Sigmoid colon (tissue), 4 donors: Measurements from ENCODE around the gene GDPD5.

Source experiments
- POLR2A ChIP-seq, 2 donors: fragments of 450-650 bp; IDR thresholded peaks; one replicate each; pipeline ENCODE4 v1.6.1; 2016; ENCODE audit warnings: antibody characterized with exemption in 2 of 2, mild to moderate bottlenecking in 2 of 2, moderate library complexity in 2 of 2
- POLR2AphosphoS5 ChIP-seq, 4 donors: sonication (generic); formaldehyde crosslinking; IDR thresholded peaks; one replicate each; pipeline ENCODE4 v1.6.1; 2017; ENCODE audit warnings: antibody characterized with exemption in 4 of 4
- TF ChIP-seq, protein P1 (sequence below), 4 experiments: fragments of 450-650 bp in 3 of 4; fragments of 200-600 bp in 1 of 4; IDR thresholded peaks; one replicate each; pipeline ENCODE4 v1.5.1; 2016 to 2019; ENCODE audit warnings: antibody characterized with exemption in 4 of 4, mild to moderate bottlenecking in 3 of 4, moderate library complexity in 2 of 4

GRCh38 chr11:75561426-75562047 is 35.8 kb upstream of the GDPD5 start:
- TF ChIP-seq POLR2A (IDR thresholded peaks at IDR 0.05) (no peak), POLR2AphosphoS5 (IDR thresholded peaks at IDR 0.05) (no peak)
- TF ChIP-seq, protein P1, sequence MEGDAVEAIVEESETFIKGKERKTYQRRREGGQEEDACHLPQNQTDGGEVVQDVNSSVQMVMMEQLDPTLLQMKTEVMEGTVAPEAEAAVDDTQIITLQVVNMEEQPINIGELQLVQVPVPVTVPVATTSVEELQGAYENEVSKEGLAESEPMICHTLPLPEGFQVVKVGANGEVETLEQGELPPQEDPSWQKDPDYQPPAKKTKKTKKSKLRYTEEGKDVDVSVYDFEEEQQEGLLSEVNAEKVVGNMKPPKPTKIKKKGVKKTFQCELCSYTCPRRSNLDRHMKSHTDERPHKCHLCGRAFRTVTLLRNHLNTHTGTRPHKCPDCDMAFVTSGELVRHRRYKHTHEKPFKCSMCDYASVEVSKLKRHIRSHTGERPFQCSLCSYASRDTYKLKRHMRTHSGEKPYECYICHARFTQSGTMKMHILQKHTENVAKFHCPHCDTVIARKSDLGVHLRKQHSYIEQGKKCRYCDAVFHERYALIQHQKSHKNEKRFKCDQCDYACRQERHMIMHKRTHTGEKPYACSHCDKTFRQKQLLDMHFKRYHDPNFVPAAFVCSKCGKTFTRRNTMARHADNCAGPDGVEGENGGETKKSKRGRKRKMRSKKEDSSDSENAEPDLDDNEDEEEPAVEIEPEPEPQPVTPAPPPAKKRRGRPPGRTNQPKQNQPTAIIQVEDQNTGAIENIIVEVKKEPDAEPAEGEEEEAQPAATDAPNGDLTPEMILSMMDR (IDR thresholded peaks at IDR 0.05): no peak
